Rectal smooth muscle tissue (tissue), 1 donor: ENCODE data around the gene CLBA1.
A peak's percentile ranks its signal among the peaks of the same experiment; 100 is the strongest.

Experiments
- H3K27ac ChIP-seq: one replicate; pipeline ENCODE4 v1.7.0; 2013; ENCODE audit warnings: low read depth, low read length, inconsistent platforms
- H3K27me3 ChIP-seq: one replicate; pipeline ENCODE4 v1.7.0; 2013; ENCODE audit warnings: low read length; ENCODE audit not compliant: control insufficient read depth, insufficient read depth
- H3K36me3 ChIP-seq: one replicate; pipeline ENCODE4 v1.7.0; 2013; ENCODE audit warnings: low read length; ENCODE audit not compliant: control insufficient read depth, insufficient read depth
- H3K4me1 ChIP-seq: one replicate; pipeline ENCODE4 v1.7.0; 2013; ENCODE audit warnings: low read length; ENCODE audit not compliant: control insufficient read depth, insufficient read depth
- H3K4me3 ChIP-seq: one replicate; pipeline ENCODE4 v1.7.0; 2013; ENCODE audit warnings: low read length
- H3K9ac ChIP-seq: one replicate; pipeline ENCODE4 v1.7.0; 2013; ENCODE audit warnings: low read length

CLBA1 gene

GRCh38 chr14:104996032-104996431, 10.4 kb downstream of the CLBA1 start:
- Histone ChIP-seq H3K36me3 (peaks cover 5% of the 10 kb centered on the region), H3K9ac (no peak overlapping the region), H3K4me1 (no peaks in the 10 kb centered on the region), H3K27ac (no peak overlapping the region), H3K27me3 (no peaks in the 10 kb centered on the region), H3K4me3 (no peak overlapping the region)

- no peak overlapping the region for H3K9ac ChIP-seq
- no peak overlapping the region for H3K4me3 ChIP-seq
- no peaks in the 10 kb centered on the region for H3K4me1 ChIP-seq
- H3K27me3 ChIP-seq, result no peaks in the 10 kb centered on the region
- H3K27ac ChIP-seq, result no peak overlapping the region
- peaks cover 5% of the 10 kb centered on the region for H3K36me3 ChIP-seq
Observed at GRCh38 chr14:104996483-104996882, 10.9 kb downstream of the CLBA1 start.

- Histone ChIP-seq H3K27ac (no peak overlapping the region), H3K27me3 (no peaks in the 10 kb centered on the region), H3K4me1 (no peaks in the 10 kb centered on the region), H3K9ac (no peak overlapping the region), H3K36me3 (no peaks in the 10 kb centered on the region), H3K4me3 (no peak overlapping the region)
Observed at GRCh38 chr14:104998801-104999200, 13.2 kb downstream of the CLBA1 start.

- Histone ChIP-seq H3K36me3 (no peaks in the 10 kb centered on the region), H3K27me3 (no peaks in the 10 kb centered on the region), H3K9ac (no peak overlapping the region), H3K27ac (no peak overlapping the region), H3K4me3 (no peak overlapping the region), H3K4me1 (no peaks in the 10 kb centered on the region)
Observed at GRCh38 chr14:104999361-104999760, 13.8 kb downstream of the CLBA1 start.

- Histone ChIP-seq H3K4me1 (peaks cover 2% of the 10 kb centered on the region), H3K9ac (no peak overlapping the region), H3K27me3 (no peaks in the 10 kb centered on the region), H3K4me3 (no peak overlapping the region), H3K27ac (no peak overlapping the region), H3K36me3 (peaks cover 4% of the 10 kb centered on the region)
Observed at GRCh38 chr14:105005329-105005928, 19.8 kb downstream of the CLBA1 start.

GRCh38 chr14:105005929-105006830, 20.6 kb downstream of the CLBA1 start:
- Histone ChIP-seq H3K36me3 (peaks cover 4% of the 10 kb centered on the region), H3K9ac (no peak overlapping the region), H3K27ac (no peak overlapping the region), H3K4me1 (peaks cover 4% of the 10 kb centered on the region), H3K4me3 (no peak overlapping the region), H3K27me3 (no peaks in the 10 kb centered on the region)

- Histone ChIP-seq H3K9ac (no peak overlapping the region), H3K27ac (no peak overlapping the region), H3K4me3 (no peak overlapping the region), H3K27me3 (no peaks in the 10 kb centered on the region), H3K4me1 (peaks cover 12% of the 10 kb centered on the region), H3K36me3 (peaks cover 4% of the 10 kb centered on the region)
Observed at GRCh38 chr14:105006831-105007592, 21.4 kb downstream of the CLBA1 start.

GRCh38 chr14:105007593-105008264, 22.1 kb downstream of the CLBA1 start:
- no peaks in the 10 kb centered on the region for H3K27me3 ChIP-seq
- no peak overlapping the region for H3K27ac ChIP-seq
- peaks cover 13% of the 10 kb centered on the region for H3K4me1 ChIP-seq
- H3K4me3 ChIP-seq, result no peak overlapping the region
- H3K36me3 ChIP-seq, result peaks cover 4% of the 10 kb centered on the region
- H3K9ac ChIP-seq, result no peak overlapping the region

GRCh38 chr14:105010106-105010505, 24.5 kb downstream of the CLBA1 start:
- H3K9ac ChIP-seq, result no peak overlapping the region
- no peak overlapping the region for H3K4me3 ChIP-seq
- peaks cover 4% of the 10 kb centered on the region for H3K36me3 ChIP-seq
- peaks cover 13% of the 10 kb centered on the region for H3K4me1 ChIP-seq
- H3K27me3 ChIP-seq, result no peaks in the 10 kb centered on the region
- H3K27ac ChIP-seq, result no peak overlapping the region

- Histone ChIP-seq H3K27ac (peak overlapping the region; percentile 66), H3K4me1 (peaks cover 13% of the 10 kb centered on the region), H3K36me3 (peaks cover 4% of the 10 kb centered on the region), H3K9ac (no peak overlapping the region), H3K27me3 (no peaks in the 10 kb centered on the region), H3K4me3 (no peak overlapping the region)
Observed at GRCh38 chr14:105010891-105011291, 25.3 kb downstream of the CLBA1 start.

- H3K36me3 ChIP-seq, result peaks cover 4% of the 10 kb centered on the region
- peak overlapping the region; percentile 66 for H3K27ac ChIP-seq
- no peak overlapping the region for H3K9ac ChIP-seq
- no peaks in the 10 kb centered on the region for H3K27me3 ChIP-seq
- H3K4me1 ChIP-seq, result peaks cover 13% of the 10 kb centered on the region
- no peak overlapping the region for H3K4me3 ChIP-seq
Observed at GRCh38 chr14:105011312-105011990, 25.9 kb downstream of the CLBA1 start.
